IPS-NIHi7 (cell line): Measurements from ENCODE around the gene OLFML2B.

Experiments
- DNase-seq: peaks from one replicate; pipeline ENCODE4 v3.0.0; 2012; ENCODE audit warnings: mixed read lengths; ENCODE audit errors: extremely low spot score

The OLFML2B gene

GRCh38 chr1:162006081-162006480 is 17.6 kb downstream of the OLFML2B start:
- no peak for DNase-seq

GRCh38 chr1:162004441-162004950 is 19.2 kb downstream of the OLFML2B start:
- DNase-seq: no peak

DNA sequence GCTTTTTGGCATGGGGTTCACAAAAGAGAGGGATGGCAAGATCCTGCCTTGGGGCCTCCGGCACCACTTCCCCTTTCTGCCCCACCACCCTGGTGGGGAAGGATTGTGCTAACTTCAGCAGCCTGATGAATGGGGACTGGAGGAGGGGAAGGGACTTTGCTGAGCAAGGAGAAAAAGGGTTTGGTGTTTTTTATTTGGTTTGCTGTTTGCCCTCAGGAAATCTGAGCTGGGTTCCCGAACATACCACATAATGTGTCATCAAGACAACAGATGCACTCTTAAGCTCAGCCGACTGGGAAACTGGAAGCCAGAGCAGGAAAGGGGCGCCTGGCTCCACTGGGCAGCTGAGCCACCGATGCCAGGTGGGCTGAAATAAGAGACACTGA is 19.8 kb downstream of the OLFML2B start:
- DNase-seq: no peak

DNA sequence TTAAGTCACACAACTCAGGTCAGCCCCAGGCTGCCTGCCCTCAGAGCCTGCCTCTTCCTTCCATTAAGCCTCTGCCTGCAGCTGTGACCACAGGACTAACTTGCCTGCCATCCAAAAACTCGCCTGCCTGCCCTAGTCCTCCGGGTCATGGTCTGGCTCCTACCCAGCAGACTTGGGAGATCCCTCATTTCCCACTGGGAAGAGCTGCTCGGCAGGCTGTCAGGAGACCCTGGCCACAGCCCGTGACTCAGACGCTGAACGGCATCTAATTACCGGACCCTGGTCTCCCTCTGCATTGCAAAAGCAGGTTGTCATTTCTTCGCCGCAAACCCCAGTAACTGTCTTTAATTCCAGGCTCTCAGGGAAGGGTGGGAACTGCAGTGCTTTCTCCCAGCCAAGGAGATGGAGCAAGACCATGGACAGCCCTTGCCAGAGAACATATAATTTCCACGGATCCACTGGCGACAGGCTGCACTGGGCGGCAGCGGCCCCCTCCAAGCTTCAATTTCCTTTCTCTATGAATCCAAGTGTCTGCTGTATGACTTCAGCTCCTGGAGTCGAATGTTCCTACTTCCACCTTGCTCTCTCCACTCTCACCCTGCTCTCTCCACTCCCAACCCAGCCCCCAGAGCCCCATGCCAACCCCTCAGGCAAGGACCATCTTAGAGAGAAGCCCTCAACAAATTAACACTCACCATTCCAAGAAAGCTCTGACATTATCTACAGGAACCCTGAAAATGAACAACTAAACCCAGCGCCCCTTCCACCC is 20.4 kb downstream of the OLFML2B start:
- no peak for DNase-seq

DNA sequence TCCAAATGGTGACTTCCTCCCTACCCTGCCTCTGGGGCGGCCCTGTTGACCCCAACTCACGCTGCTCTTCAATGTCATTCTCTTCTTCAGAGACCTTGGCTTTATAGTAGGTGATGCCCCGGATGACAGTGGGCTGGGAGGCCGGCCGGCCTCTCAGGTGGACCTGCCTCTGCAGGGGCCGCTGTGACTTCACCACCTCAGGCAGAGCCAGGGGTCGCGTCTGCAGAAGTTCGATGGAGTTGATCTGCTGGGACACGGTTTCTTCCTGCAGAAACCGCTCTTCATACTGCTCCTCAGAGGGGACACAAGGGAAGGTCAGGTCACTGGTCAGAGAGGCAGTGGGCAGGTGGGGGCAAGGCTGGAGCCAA is 23.6 kb downstream of the OLFML2B start:
- no peak for DNase-seq

GRCh38 chr1:161999301-162000052 is 24.2 kb downstream of the OLFML2B start:
- DNase-seq: no peak

- DNase-seq: no peak
Observed at GRCh38 chr1:161998811-161999210, 24.9 kb downstream of the OLFML2B start.

GRCh38 chr1:161997152-161997551 is 26.5 kb downstream of the OLFML2B start:
- DNase-seq: no peak

- DNase-seq: no peak
Observed at GRCh38 chr1:161994175-161994668, 29.4 kb downstream of the OLFML2B start.

GRCh38 chr1:161993576-161993975 is 30.1 kb downstream of the OLFML2B start:
- DNase-seq: no peak

- no peak for DNase-seq
Observed at GRCh38 chr1:161989786-161990185, 33.9 kb downstream of the OLFML2B start.

GRCh38 chr1:161989108-161989507 is 34.6 kb downstream of the OLFML2B start:
- DNase-seq: no peak

DNA sequence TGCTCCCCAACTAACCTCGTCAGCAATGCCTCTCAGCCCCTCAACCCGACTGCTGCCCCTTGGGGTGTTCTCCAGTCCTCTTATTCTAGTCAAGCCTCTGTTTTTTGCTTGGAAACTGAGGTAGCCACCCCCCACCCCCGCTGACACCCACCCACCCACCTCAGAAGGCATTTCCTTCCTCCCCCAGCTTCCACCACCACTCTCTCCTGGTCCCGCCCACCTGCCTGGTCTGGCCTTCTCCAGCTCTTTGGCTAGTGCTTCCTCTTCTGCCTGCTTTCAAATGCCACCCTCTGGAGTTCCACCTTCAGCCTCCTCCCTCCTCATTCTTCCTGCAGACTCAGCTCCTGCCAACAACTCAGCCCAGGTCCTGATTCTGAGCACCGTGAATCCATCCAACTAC is 35.3 kb downstream of the OLFML2B start:
- no peak for DNase-seq

GRCh38 chr1:161987872-161988271 is 35.8 kb downstream of the OLFML2B start:
- DNase-seq: no peak

GRCh38 chr1:161987303-161987702 is 36.4 kb downstream of the OLFML2B start:
- no peak for DNase-seq

DNA sequence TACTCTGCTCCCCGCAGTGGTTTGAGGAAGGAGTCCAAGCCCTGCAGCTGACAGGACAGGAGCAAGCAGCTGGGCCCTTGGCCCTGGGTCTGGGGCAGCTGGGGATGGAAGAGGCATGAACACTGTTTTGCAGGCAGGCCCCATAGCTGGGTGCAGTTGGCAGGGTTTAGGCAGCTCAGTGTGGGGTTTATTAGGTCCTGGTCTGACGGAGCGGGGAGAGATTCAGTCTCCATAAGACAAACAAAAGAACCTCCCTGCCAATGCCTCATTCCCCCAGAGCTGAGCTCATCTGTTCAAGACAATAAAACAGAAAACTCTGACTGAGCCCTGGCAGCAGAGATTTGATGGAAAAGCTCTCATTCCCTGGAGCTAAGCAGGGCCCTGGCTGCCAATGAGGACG is 37.3 kb downstream of the OLFML2B start:
- no peak for DNase-seq

GRCh38 chr1:161985301-161985822 is 38.3 kb downstream of the OLFML2B start:
- DNase-seq: no peak

- no peak for DNase-seq
Observed at GRCh38 chr1:161983725-161984124, 39.9 kb downstream of the OLFML2B start.

DNA sequence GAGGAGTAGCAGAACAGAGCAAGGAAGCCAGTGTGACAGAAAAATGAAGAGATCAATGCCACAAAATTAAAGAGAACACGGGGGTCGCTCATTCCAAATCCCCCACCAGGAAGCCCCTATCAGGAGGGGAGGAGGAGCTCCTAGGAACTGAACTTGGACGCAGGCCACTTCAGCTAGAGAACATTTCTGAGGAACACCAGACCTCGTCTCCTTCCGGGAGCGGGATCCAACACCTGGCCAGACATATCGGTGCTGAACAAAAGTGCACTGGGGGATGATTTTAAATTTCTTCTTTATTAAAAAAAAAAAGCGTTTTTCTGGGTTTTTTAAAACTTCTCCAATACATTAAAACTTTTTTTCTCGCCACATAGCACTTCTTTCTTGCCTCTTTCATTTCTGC is 40.8 kb downstream of the OLFML2B start:
- DNase-seq: no peak

GRCh38 chr1:161982507-161982895 is 41.2 kb downstream of the OLFML2B start:
- DNase-seq: no peak

GRCh38 chr1:161981735-161982506 is 41.7 kb downstream of the OLFML2B start:
- no peak for DNase-seq

DNA sequence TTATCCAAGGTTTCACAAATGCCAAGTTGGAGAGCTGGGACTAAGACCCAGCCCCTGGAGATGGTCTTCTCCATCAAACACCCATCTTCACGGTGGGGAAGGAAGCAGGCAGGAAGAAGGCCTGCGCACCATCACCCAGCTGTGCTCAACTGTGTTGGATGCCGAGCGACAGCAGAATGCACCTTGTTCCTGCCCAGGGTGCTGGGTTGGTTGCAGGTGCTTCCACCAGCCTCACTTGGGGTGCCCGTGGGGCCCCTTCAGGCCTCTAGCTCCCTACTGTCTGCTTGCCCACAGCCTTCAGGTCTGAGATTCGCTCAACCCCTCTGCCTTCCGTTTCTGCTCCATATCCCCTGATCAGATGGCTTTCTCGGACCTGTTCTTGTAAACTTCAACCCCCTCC is 42.5 kb downstream of the OLFML2B start:
- DNase-seq: no peak
